Measurements from ENCODE around the gene LAMB3. TPM values are rescaled to one million over a fixed set of nuclear protein-coding genes. Genes with fewer than 3 reads are reported as not detected.
A peak's percentile ranks its signal among the peaks of the same experiment; 100 is the strongest.
"Not testable (repeated sequence)": the region's sequence is repeated elsewhere in the genome, so short reads cannot be mapped to it uniquely, and the experiment has no call there.

The LAMB3 gene
- 1 to 10 TPM; 1.6 to 2.0 TPM for total RNA-seq
- polyA plus RNA-seq (ENCODE audit: insufficient read depth, low read depth, low replicate concordance), result 1.7 TPM
- long read RNA-seq, donor 1, result 0 reads
- long read RNA-seq, donor 2, result 0 reads

DNA sequence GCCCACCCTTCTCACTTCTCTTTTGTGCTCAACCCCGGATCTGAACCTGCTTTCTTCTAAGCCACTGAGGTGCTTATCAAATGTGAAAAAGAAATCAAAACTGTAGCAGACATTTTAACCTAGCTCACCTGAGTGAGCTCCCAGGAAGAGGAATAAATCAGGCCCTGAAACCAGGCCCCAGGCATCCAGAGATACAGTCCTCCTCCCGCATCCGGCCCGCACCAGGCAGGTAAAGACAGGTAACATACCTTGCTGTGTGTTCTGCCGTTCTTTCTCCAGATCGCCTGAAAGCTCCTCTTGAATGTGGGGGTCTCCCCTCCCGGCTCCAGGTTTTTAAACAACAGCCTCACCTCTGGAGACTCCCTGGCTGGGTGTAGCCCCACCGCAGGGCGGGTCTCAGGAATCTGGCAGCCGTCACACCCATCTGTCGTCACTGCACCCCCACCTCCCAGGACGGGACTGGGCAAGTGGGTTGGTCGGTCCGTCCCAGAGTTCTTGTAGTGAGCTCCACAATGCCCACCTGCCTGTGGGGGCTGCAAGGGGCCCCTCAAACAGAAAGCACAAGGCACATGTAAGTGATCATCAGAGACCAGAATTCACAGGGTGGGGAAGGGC, at the start of gene LAMB3:
Gene LAMB3, minus strand, starts transcription at position 305 of the 615 bp plus-strand sequence. CDS start 1,481 bp downstream, outside the sequence.
- WGBS, 2 donors, result 88% methylated on average over 11 to 14 of the region's 14 CpGs
- Histone ChIP-seq H3K4me3 (no peak within 1 kb of the TSS), H3K27me3 (no peaks in the 10 kb centered on the region), H3K9me3 (no peaks in the 10 kb centered on the region), H3K27ac (no peak within 1 kb of the TSS), H3K36me3 (ENCODE audit: low read depth, missing control alignments) (no peaks in the 10 kb centered on the region), H3K4me1 (peaks cover 22% of the 10 kb centered on the region)
- TF ChIP-seq, protein P1, sequence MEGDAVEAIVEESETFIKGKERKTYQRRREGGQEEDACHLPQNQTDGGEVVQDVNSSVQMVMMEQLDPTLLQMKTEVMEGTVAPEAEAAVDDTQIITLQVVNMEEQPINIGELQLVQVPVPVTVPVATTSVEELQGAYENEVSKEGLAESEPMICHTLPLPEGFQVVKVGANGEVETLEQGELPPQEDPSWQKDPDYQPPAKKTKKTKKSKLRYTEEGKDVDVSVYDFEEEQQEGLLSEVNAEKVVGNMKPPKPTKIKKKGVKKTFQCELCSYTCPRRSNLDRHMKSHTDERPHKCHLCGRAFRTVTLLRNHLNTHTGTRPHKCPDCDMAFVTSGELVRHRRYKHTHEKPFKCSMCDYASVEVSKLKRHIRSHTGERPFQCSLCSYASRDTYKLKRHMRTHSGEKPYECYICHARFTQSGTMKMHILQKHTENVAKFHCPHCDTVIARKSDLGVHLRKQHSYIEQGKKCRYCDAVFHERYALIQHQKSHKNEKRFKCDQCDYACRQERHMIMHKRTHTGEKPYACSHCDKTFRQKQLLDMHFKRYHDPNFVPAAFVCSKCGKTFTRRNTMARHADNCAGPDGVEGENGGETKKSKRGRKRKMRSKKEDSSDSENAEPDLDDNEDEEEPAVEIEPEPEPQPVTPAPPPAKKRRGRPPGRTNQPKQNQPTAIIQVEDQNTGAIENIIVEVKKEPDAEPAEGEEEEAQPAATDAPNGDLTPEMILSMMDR (IDR thresholded peaks at IDR 0.05), result no peak
- TF ChIP-seq POLR2A (IDR thresholded peaks at IDR 0.05), result no peak
- intact Hi-C loops (cut with DNase I; ENCODE audit: low total_unique reads), result no loop called here
- DNase-seq, result no peak

DNA sequence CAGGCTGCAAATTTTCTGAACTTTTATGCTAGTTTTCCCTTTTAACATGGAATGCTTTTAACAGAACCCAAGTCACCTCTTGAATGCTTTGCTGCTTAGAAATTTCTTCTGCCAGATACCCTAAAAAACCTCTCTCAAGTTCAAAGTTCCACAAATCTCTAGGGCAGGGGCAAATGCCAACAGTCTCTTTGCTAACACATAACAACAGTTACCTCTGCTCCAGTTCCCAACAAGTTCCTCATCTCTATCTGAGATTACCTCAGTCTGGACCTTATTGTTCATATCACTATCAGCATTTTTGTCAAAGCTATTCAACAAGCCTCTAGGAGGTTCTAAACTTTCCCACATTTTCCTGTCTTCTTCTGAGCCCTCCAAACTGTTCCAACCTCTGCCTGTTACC, 48.5 kb upstream of the LAMB3 start:
- DNase-seq; H3K27ac ChIP-seq; H3K27me3 ChIP-seq; H3K4me3 ChIP-seq; intact Hi-C loops (cut with DNase I; ENCODE audit: low total_unique reads); H3K9me3 ChIP-seq; H3K36me3 ChIP-seq (ENCODE audit: low read depth, missing control alignments): not testable (repeated sequence)
- H3K4me1 ChIP-seq, result peaks cover 14% of the 10 kb centered on the region

DNA sequence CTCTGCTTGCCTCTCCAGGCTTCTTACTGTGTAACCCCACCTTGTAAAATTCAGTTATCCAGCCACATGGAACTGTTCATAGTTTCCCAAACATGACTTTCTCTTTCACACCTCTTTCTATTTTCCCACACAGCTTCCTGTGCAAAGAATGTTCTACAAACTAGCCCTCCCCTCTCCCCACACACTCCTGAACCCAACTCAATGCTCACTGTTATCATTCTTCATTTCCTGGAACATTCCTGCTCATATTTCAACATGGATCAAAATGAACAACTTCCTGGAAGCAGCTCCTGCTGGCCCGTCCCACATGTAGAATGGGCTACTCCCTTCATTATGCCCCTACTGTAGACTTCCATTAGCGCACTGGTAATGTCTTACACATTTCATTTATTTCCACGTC, 44.9 kb upstream of the LAMB3 start:
- TF ChIP-seq, protein P1 (IDR thresholded peaks at IDR 0.05), result no peak
- TF ChIP-seq POLR2A (IDR thresholded peaks at IDR 0.05), result no peak
- Histone ChIP-seq H3K27ac (peak overlapping the region; percentile 11 to 13), H3K36me3 (ENCODE audit: low read depth, missing control alignments) (no peaks in the 10 kb centered on the region), H3K4me1 (peaks cover 4% of the 10 kb centered on the region), H3K4me3 (no peak overlapping the region), H3K27me3 (no peaks in the 10 kb centered on the region), H3K9me3 (no peaks in the 10 kb centered on the region)
- WGBS, 2 donors, result 88 to 91% methylated on average over 3 of the region's 3 CpGs
- intact Hi-C loops (cut with DNase I; ENCODE audit: low total_unique reads), result loop anchor here (10.0 kb wide), 1 partner anchor 48 kb away; no protein-coding TSS in a partner anchor
- DNase-seq, result no peak

DNA sequence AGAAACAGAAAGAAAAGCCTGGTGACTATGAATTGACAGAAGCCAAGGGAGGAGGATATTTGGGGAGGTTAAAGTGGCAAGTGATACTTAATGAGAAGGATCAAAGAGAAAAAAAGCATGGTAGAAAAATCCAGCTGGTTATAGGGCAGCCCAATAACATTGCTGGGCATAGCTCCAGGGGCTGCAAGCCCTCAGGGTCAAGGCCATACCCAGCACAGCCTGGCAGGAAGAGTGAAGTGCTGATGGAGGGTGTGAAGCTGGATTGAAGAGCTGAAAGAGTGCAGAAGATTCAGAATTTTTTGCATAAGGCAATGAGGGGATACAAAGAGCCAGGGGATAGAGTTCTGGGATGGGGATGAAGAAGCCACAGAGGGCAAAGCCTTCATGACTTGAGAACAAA, 44.4 kb upstream of the LAMB3 start:
- intact Hi-C loops (cut with DNase I; ENCODE audit: low total_unique reads), result loop anchor here (10.0 kb wide), 1 partner anchor 48 kb away; no protein-coding TSS in a partner anchor
- Histone ChIP-seq H3K36me3 (ENCODE audit: low read depth, missing control alignments) (no peaks in the 10 kb centered on the region), H3K4me3 (no peak overlapping the region), H3K9me3 (no peaks in the 10 kb centered on the region), H3K27ac (peak overlapping the region in 1 of 2 donors; percentile 13), H3K4me1 (peaks cover 4% of the 10 kb centered on the region), H3K27me3 (no peaks in the 10 kb centered on the region)
- DNase-seq, result peak; percentile 47
- TF ChIP-seq, protein P1 (IDR thresholded peaks at IDR 0.05), result no peak
- TF ChIP-seq POLR2A (IDR thresholded peaks at IDR 0.05), result no peak

DNA sequence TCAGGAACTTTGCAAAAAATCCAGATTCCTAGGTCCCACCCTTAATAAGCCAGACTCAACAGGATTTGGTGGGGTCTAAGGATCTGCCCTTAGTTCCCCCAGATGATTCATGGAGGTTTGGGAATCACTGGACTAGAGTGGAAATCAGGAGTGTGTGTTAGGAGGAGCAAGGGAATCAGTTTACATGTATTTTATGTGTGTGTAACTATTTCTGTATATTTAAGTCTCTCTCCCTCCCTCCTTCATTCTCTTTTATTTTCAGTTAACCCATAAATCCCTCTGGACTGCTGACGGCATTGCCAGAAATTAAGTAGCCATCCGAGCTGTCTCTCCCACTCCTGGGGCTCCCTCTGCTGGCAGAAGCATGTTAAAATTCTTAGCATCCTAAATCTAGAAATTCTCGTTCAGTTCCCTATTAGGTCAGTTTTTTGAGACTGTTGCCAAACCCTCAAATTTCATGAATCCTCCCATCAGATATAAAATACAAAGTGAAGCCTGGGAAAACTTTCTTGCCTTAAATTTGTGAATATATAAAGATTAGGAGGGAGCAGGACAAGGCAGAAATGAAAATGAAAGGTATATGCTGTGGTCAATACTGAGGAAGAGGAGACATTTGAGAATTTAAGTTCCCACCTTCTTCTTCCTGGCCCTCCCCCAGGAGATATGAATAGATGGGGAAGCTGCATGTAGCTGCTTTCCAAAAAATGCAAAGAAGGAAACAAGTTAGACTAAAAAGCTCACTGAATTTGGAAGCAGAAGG, 40.7 kb upstream of the LAMB3 start:
- Histone ChIP-seq H3K4me3 (no peak overlapping the region), H3K27me3 (no peaks in the 10 kb centered on the region), H3K27ac (no peak overlapping the region), H3K4me1 (peaks cover 4% of the 10 kb centered on the region), H3K9me3 (no peaks in the 10 kb centered on the region), H3K36me3 (ENCODE audit: low read depth, missing control alignments) (no peaks in the 10 kb centered on the region)
- no peak for TF ChIP-seq POLR2A (IDR thresholded peaks at IDR 0.05)
- TF ChIP-seq, protein P1 (IDR thresholded peaks at IDR 0.05), result peak; percentile 75 to 83 (median 76)
- intact Hi-C loops (cut with DNase I; ENCODE audit: low total_unique reads), result loop anchor here (5.0 to 10.0 kb wide), 2 partner anchors 52 to 116 kb away; no protein-coding TSS in a partner anchor
- peak; percentile 82 for DNase-seq
- 2 to 7% methylated on average over 3 of the region's 3 CpGs for WGBS, 2 donors

All from testis (tissue), 5 donors.